SH-SY5Y (cell line): ENCODE data around the gene ITPKB.

Experiments used
- GATA2 ChIP-seq: IDR thresholded peaks from 2 replicates; pipeline ENCODE4 v1.6.1; 2011; ENCODE audit warnings: mild to moderate bottlenecking, low read depth, low read length
- GATA3 ChIP-seq: IDR thresholded peaks from 2 replicates; pipeline ENCODE4 v1.6.1; 2011; ENCODE audit warnings: low read depth, mild to moderate bottlenecking, low read length, moderate library complexity

ITPKB gene

GRCh38 chr1:226766565-226766964 is 27.5 kb upstream of the ITPKB start:
- TF ChIP-seq GATA3 = no peak
- no peak for TF ChIP-seq GATA2

- TF ChIP-seq GATA3 = no peak
- TF ChIP-seq GATA2 = no peak
Observed at GRCh38 chr1:226764533-226764932, 25.5 kb upstream of the ITPKB start.

- no peak for TF ChIP-seq GATA3
- no peak for TF ChIP-seq GATA2
Observed at GRCh38 chr1:226763905-226764264, 24.8 kb upstream of the ITPKB start.

GRCh38 chr1:226762988-226763904 is 24.2 kb upstream of the ITPKB start:
- no peak for TF ChIP-seq GATA2
- TF ChIP-seq GATA3 = no peak

GRCh38 chr1:226762055-226762454 is 23.0 kb upstream of the ITPKB start:
- TF ChIP-seq GATA2 = no peak
- TF ChIP-seq GATA3 = no peak

- no peak for TF ChIP-seq GATA2
- no peak for TF ChIP-seq GATA3
Observed at GRCh38 chr1:226761322-226761721, 22.2 kb upstream of the ITPKB start.

- TF ChIP-seq GATA2 = no peak
- TF ChIP-seq GATA3 = no peak
Observed at GRCh38 chr1:226754793-226755533, 15.9 kb upstream of the ITPKB start.

GRCh38 chr1:226754097-226754496 is 15.0 kb upstream of the ITPKB start:
- TF ChIP-seq GATA2 (no peak), GATA3 (no peak)

GRCh38 chr1:226751703-226752102 is 12.6 kb upstream of the ITPKB start:
- no peak for TF ChIP-seq GATA2
- TF ChIP-seq GATA3 = no peak

GRCh38 chr1:226751214-226751613 is 12.1 kb upstream of the ITPKB start:
- TF ChIP-seq GATA3 = no peak
- no peak for TF ChIP-seq GATA2

- TF ChIP-seq GATA2 = no peak
- no peak for TF ChIP-seq GATA3
Observed at GRCh38 chr1:226749467-226749866, 10.4 kb upstream of the ITPKB start.

- TF ChIP-seq GATA2 = no peak
- no peak for TF ChIP-seq GATA3
Observed at GRCh38 chr1:226748306-226748705, 9.2 kb upstream of the ITPKB start.

GRCh38 chr1:226743259-226743658 is 4.2 kb upstream of the ITPKB start:
- TF ChIP-seq GATA3 = no peak
- no peak for TF ChIP-seq GATA2

- no peak for TF ChIP-seq GATA3
- TF ChIP-seq GATA2 = no peak
Observed at GRCh38 chr1:226741009-226741408, 1.9 kb upstream of the ITPKB start.

GRCh38 chr1:226739696-226740065 is 599 bp upstream of the ITPKB start:
- no peak for TF ChIP-seq GATA2
- TF ChIP-seq GATA3 = no peak

- TF ChIP-seq GATA3 (no peak), GATA2 (no peak)
Observed at GRCh38 chr1:226738421-226738994, 574 bp downstream of the ITPKB start.
